Testis (tissue), 3 donors: ENCODE measurements around the gene CHN2. TPM values are rescaled to one million over a fixed set of nuclear protein-coding genes. Genes with fewer than 3 reads are reported as not detected.

Source experiments
- DNase-seq: peaks from one replicate; pipeline ENCODE4 v3.0.0-alpha.2; 2019
- H3K27ac ChIP-seq, 2 donors: fragments of 200-600 bp; sonication (generic); one replicate each; pipeline ENCODE4 v1.5.1; 2019
- H3K27me3 ChIP-seq: fragments of 200-600 bp; sonication (generic); one replicate; pipeline ENCODE4 v1.5.1; 2019
- H3K36me3 ChIP-seq: fragments of 200-600 bp; sonication (generic); one replicate; pipeline ENCODE4 v1.5.1; 2017; ENCODE audit warnings: low read depth; ENCODE audit errors: missing control alignments
- H3K4me1 ChIP-seq: fragments of 200-600 bp; sonication (generic); one replicate; pipeline ENCODE4 v1.5.1; 2019
- H3K4me3 ChIP-seq, 2 donors: fragments of 200-600 bp; sonication (generic); one replicate each; pipeline ENCODE4 v1.5.1; 2017 to 2019
- H3K9me3 ChIP-seq: fragments of 200-600 bp; sonication (generic); one replicate; pipeline ENCODE4 v1.5.1; 2017
- POLR2A ChIP-seq: fragments of 450-650 bp; IDR thresholded peaks from one replicate; pipeline ENCODE4 v1.6.1; 2017; ENCODE audit warnings: antibody characterized with exemption, mild to moderate bottlenecking, moderate library complexity
- WGBS, 2 donors: methylation state at CpG; one replicate each; pipeline ENCODE4 v1.1.5; 2018; 5-methylcytosine and 5-hydroxymethylcytosine counted together
- intact Hi-C: fragments of 100-400 bp; cut with DNase I; formaldehyde crosslinking; loops from one replicate; pipeline ENCODE4 v1.15.1; 2023; ENCODE audit warnings: low total_unique reads
- polyA plus RNA-seq: library from polyadenylated mRNA; stranded (reverse); fragments of 350-450 nt; fragmentation: Illumina TruSeq; extraction: RNeasy Lipid Tissue Mini Kit (QIAGEN cat#74804); gene quantifications from one replicate; pipeline ENCODE4 v1.2.3, GENCODE V29; 2014; ENCODE audit warnings: low read depth, low replicate concordance; ENCODE audit not compliant: insufficient read depth
- total RNA-seq, 2 donors: library from RNA; depleted of rRNA; stranded (reverse); fragments of >200 nt; gene quantifications; one replicate each; pipeline ENCODE4 v1.2.3, GENCODE V29; 2016
- TF ChIP-seq, protein P1 (sequence below), 3 experiments: fragments of 450-650 bp in 2 of 3; fragments of 200-600 bp in 1 of 3; sonication (generic) in 1 of 3; IDR thresholded peaks; one replicate each; pipeline ENCODE4 v1.5.1; 2016 to 2019; ENCODE audit warnings: antibody characterized with exemption in 3 of 3, mild to moderate bottlenecking in 2 of 3, moderate library complexity in 1 of 3

CHN2 gene
- total and polyA plus RNA-seq, 3 donors from 2014 or later: 8.6 to 27.4 (median 15.1) TPM

DNA sequence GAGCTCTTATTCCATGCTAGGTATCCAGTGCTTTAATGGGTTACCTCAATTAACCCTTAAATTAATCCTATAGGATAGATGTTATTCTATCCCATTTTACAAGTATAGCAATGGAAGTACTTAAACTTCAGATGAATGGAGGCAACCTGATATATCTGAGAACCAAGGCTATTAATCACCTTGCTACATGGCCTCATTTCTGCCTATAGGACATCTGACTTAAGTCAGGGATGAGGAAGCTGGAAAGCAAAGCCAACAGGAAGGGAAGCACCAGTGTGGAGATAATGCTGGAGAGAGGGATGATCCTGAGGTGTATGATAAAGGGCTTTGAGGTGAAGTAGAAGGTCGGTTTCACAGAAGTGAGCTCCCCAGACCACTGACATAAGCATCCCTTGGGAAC is 132.3 kb downstream of the CHN2 start:
- Histone ChIP-seq H3K36me3 (no peaks in the 10 kb centered on the region), H3K27ac (no peak overlapping the region), H3K9me3 (no peaks in the 10 kb centered on the region), H3K4me3 (no peak overlapping the region), H3K27me3 (no peaks in the 10 kb centered on the region), H3K4me1 (no peaks in the 10 kb centered on the region)
- no peak for DNase-seq
- intact Hi-C loops: no loop called here
- WGBS, 2 donors: 95 to 100% methylated on average over 1 of the region's 1 CpG
- TF ChIP-seq POLR2A: no peak
- TF ChIP-seq, protein P1, sequence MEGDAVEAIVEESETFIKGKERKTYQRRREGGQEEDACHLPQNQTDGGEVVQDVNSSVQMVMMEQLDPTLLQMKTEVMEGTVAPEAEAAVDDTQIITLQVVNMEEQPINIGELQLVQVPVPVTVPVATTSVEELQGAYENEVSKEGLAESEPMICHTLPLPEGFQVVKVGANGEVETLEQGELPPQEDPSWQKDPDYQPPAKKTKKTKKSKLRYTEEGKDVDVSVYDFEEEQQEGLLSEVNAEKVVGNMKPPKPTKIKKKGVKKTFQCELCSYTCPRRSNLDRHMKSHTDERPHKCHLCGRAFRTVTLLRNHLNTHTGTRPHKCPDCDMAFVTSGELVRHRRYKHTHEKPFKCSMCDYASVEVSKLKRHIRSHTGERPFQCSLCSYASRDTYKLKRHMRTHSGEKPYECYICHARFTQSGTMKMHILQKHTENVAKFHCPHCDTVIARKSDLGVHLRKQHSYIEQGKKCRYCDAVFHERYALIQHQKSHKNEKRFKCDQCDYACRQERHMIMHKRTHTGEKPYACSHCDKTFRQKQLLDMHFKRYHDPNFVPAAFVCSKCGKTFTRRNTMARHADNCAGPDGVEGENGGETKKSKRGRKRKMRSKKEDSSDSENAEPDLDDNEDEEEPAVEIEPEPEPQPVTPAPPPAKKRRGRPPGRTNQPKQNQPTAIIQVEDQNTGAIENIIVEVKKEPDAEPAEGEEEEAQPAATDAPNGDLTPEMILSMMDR (IDR thresholded peaks at IDR 0.05): no peak

DNA sequence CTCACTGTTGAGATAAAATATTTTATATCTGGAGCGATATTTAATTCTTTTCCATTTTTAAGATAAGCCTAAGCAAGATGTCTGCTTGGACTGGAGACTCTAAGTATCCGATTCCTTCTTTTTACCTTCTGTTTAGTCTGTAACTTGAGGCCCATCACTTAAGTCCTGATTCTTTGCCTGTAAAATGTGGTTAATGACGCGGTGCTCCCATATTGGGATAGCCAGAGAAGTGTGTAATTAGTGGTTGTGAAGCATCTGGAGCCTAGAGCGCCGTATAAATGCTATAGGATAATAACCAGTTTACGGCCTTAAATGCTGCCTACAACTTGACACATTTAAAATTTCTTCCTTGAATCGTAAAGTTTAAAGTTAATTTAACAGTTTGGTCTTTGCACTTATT is 132.9 kb downstream of the CHN2 start:
- Histone ChIP-seq H3K4me1 (no peaks in the 10 kb centered on the region), H3K27me3 (no peaks in the 10 kb centered on the region), H3K9me3 (no peaks in the 10 kb centered on the region), H3K4me3 (no peak overlapping the region), H3K27ac (no peak overlapping the region), H3K36me3 (no peaks in the 10 kb centered on the region)
- intact Hi-C loops: no loop called here
- TF ChIP-seq, protein P1 (IDR thresholded peaks at IDR 0.05): no peak
- TF ChIP-seq POLR2A: no peak
- DNase-seq: no peak
- 92 to 93% methylated on average over 8 of the region's 8 CpGs for WGBS, 2 donors

DNA sequence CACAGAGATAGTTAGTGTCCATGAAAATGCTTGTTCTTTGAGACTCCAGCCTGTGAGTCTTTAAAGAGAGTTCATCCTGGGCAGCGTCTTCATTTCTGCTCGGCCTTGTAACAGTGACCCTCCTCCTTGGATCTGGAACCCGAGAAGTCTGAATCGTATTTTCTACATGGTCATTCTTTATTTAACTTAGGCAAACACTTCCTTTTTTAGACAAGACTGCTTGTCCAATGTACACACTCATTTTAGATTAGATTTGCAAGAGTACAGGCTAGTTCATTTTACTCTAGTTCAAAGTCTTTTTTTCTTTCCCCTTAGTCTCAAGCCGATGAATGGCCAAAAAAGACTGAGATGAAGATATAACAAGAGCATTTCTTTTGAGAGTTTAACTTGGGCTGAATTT is 133.5 kb downstream of the CHN2 start:
- H3K27me3 ChIP-seq: no peaks in the 10 kb centered on the region
- H3K4me1 ChIP-seq: no peaks in the 10 kb centered on the region
- intact Hi-C loops: no loop called here
- no peaks in the 10 kb centered on the region for H3K36me3 ChIP-seq
- WGBS, 2 donors: 34 to 35% methylated on average over 5 of the region's 5 CpGs
- TF ChIP-seq POLR2A: no peak
- TF ChIP-seq, protein P1 (IDR thresholded peaks at IDR 0.05): no peak
- no peak for DNase-seq
- H3K4me3 ChIP-seq: no peak overlapping the region
- peak overlapping the region in 1 of 2 donors; percentile 3 for H3K27ac ChIP-seq
- no peaks in the 10 kb centered on the region for H3K9me3 ChIP-seq

DNA sequence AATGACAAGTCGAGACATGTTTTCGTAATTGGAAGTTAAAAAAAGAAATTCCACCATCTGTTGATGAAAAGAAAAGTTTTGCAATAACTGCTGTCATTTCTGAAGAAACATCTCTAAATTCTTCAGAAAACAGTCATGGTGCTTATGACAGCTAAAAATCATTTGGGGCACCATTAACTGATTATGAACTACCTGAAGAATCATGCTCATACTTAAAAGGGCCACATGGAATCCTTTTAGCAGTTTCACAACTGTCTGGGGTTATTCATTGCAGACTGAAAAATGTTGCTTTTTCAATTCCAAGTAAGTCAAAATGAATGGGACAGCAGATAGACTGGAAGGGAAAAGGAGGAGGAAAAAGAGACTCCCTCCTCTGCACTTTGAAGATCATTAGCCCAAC is 134.2 kb downstream of the CHN2 start:
- WGBS, 2 donors: 69 to 77% methylated on average over 2 of the region's 2 CpGs
- intact Hi-C loops: no loop called here
- no peak for DNase-seq
- TF ChIP-seq, protein P1 (IDR thresholded peaks at IDR 0.05): no peak
- no peak for TF ChIP-seq POLR2A
- Histone ChIP-seq H3K27me3 (no peaks in the 10 kb centered on the region), H3K27ac (peak overlapping the region in 1 of 2 donors; percentile 3), H3K4me1 (no peaks in the 10 kb centered on the region), H3K9me3 (no peaks in the 10 kb centered on the region), H3K36me3 (no peaks in the 10 kb centered on the region), H3K4me3 (no peak overlapping the region)

DNA sequence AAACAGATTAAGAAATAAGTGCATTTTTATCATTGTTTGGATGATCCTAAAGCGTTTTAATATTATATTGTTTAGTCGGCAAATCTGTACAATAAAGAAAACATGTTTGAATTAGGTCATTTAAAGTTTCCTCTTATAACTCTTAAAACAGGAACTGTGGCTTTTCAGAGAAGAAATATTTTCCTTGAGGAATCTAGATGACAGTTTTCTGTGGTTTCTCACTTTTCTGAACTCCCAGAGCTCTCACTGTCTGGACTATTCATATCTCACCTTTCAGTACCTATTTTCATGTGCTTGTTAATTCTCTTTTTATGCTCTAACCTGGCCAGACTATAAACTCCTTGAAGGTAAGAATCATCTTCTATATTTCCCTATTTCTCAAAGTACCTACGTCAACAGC is 135.1 kb downstream of the CHN2 start:
- Histone ChIP-seq H3K4me3 (no peak overlapping the region), H3K9me3 (no peaks in the 10 kb centered on the region), H3K27ac (no peak overlapping the region), H3K27me3 (no peaks in the 10 kb centered on the region), H3K36me3 (no peaks in the 10 kb centered on the region), H3K4me1 (no peaks in the 10 kb centered on the region)
- TF ChIP-seq, protein P1 (IDR thresholded peaks at IDR 0.05): no peak
- TF ChIP-seq POLR2A: no peak
- DNase-seq: no peak
- intact Hi-C loops: no loop called here
- 82 to 87% methylated on average over 3 of the region's 3 CpGs for WGBS, 2 donors
